ENCODE data around the gene ZNF518A.

ZNF518A gene

DNA sequence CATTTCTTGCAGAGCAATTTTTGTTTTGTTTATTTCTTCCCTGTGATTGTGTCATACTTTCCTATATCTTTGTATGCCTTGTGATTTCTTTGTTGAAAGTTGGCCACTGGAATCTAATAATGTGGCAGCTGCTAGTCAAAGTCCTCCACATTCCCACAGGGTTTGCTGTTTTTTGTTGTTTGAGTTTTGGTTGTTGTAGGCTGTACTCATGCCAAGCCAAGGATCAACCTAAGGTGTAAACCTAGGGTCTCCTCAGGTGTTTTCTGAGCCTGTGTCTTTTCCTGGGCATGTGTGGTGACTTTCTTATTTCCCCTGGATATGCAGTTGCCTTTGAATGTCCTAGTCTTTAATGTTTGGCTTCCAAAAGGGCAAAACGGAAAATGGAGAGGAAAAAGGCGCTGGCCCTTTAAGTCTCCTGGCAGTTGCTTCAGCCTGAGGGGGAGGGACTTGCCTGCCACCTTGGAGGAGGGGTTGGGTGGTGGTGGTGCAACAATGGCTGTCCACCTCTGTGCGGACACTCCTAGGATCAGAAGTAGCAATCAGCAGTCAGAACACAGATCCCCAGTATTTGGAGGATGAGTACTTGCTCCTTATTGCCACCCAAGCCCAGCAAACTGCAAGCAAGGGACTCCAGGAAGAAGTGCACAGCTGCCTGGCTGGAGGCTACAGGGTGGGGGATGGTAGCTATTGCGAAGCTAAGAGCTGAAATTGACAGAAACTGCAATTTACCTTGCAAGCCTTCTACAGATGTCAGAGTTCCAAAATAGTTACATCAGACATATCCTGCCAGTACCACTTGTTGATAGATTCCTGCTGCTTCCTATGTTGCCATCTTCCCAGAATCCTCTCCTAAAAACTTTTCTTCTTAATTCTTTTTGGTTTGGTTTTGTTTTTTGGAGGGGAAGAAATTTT, 5.6 kb upstream of the ZNF518A start:
- TF ChIP-seq CTCF (IDR thresholded peaks at IDR 0.05; ENCODE audit: unreplicated experiment in 3 of 3), result no peak
- H3K4me3 Mint-ChIP-seq, result peak overlapping the region; percentile 84 to 88 (median 85)
- no peaks in the 10 kb centered on the region for H3K4me1 Mint-ChIP-seq
- H3K9me3 Mint-ChIP-seq, result peaks cover 3% of the 10 kb centered on the region
- H3K36me3 Mint-ChIP-seq (ENCODE audit: low read depth), result no peaks in the 10 kb centered on the region
- H3K27me3 Mint-ChIP-seq (ENCODE audit: low read depth), result peaks cover 26% of the 10 kb centered on the region
- H3K27ac Mint-ChIP-seq, result peak overlapping the region; percentile 82 to 98 (median 97)

GRCh38 chr10:96125142-96125515, 5.0 kb upstream of the ZNF518A start:
- Mint-ChIP-seq H3K9me3 (peaks cover 5% of the 10 kb centered on the region), H3K27ac (peak overlapping the region; percentile 82 to 98 (median 97)), H3K27me3 (ENCODE audit: low read depth) (peaks cover 31% of the 10 kb centered on the region), H3K4me1 (no peaks in the 10 kb centered on the region), H3K36me3 (ENCODE audit: low read depth) (no peaks in the 10 kb centered on the region), H3K4me3 (peak overlapping the region; percentile 84 to 88 (median 85))
- no peak for TF ChIP-seq CTCF (IDR thresholded peaks at IDR 0.05; ENCODE audit: unreplicated experiment in 3 of 3)

- Mint-ChIP-seq H3K4me3 (peak overlapping the region; percentile 91 to 97 (median 96)), H3K36me3 (ENCODE audit: low read depth) (peaks cover 22% of the 10 kb centered on the region), H3K27ac (peak overlapping the region; percentile 99 to 100 (median 99)), H3K4me1 (peaks cover 12% of the 10 kb centered on the region), H3K9me3 (peaks cover 5% of the 10 kb centered on the region), H3K27me3 (ENCODE audit: low read depth) (peaks cover 26% of the 10 kb centered on the region)
- no peak for TF ChIP-seq CTCF (IDR thresholded peaks at IDR 0.05; ENCODE audit: unreplicated experiment in 3 of 3)
Observed at GRCh38 chr10:96130326-96130995, 364 bp downstream of the ZNF518A start.

GRCh38 chr10:96131621-96132020, 1.5 kb downstream of the ZNF518A start:
- Mint-ChIP-seq H3K4me3 (peak overlapping the region; percentile 91 to 97 (median 96)), H3K36me3 (ENCODE audit: low read depth) (peaks cover 28% of the 10 kb centered on the region), H3K4me1 (peaks cover 12% of the 10 kb centered on the region), H3K9me3 (peaks cover 5% of the 10 kb centered on the region), H3K27me3 (ENCODE audit: low read depth) (peaks cover 18% of the 10 kb centered on the region), H3K27ac (peak overlapping the region; percentile 99 to 100 (median 99))
- TF ChIP-seq CTCF (IDR thresholded peaks at IDR 0.05; ENCODE audit: unreplicated experiment in 3 of 3), result no peak

- TF ChIP-seq CTCF (IDR thresholded peaks at IDR 0.05; ENCODE audit: unreplicated experiment in 3 of 3), result no peak
- Mint-ChIP-seq H3K27ac (no peak overlapping the region), H3K9me3 (peaks cover 5% of the 10 kb centered on the region), H3K36me3 (ENCODE audit: low read depth) (peaks cover 37% of the 10 kb centered on the region), H3K4me3 (no peak overlapping the region), H3K4me1 (peaks cover 12% of the 10 kb centered on the region), H3K27me3 (ENCODE audit: low read depth) (peaks cover 12% of the 10 kb centered on the region)
Observed at GRCh38 chr10:96133135-96133534, 3.0 kb downstream of the ZNF518A start.

All from nephron (organoid).